HG02943 (cell line): Measurements from ENCODE around the gene PTPN3.

ENCODE experiments used
- ATAC-seq: cut with Tn5 transposase; IDR thresholded peaks from one replicate; pipeline ENCODE4 v1.9.1; 2021; ENCODE audit warnings: mild to moderate bottlenecking, low read depth, moderate library complexity; ENCODE audit not compliant: unreplicated experiment

Gene PTPN3

DNA sequence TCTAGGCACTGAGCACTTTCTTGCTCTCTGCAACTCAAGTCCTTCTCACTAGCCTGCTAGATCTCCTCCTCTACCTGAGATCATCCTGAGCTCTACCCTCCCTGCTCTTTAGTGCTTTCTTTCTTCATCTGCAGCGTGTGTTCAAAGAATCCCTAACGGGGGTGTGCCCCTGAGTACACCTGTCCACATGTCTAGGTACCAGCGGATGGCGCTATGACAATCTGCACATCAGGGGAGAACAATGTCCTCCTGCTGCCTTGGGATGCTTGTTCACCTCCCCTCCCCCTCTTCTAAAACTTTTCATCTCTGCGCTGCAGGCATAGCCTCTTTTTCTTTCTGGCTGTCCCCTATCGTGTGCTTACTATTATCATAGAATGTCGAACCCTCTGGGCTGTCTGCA, 42.7 kb downstream of the PTPN3 start:
- no peak for ATAC-seq

DNA sequence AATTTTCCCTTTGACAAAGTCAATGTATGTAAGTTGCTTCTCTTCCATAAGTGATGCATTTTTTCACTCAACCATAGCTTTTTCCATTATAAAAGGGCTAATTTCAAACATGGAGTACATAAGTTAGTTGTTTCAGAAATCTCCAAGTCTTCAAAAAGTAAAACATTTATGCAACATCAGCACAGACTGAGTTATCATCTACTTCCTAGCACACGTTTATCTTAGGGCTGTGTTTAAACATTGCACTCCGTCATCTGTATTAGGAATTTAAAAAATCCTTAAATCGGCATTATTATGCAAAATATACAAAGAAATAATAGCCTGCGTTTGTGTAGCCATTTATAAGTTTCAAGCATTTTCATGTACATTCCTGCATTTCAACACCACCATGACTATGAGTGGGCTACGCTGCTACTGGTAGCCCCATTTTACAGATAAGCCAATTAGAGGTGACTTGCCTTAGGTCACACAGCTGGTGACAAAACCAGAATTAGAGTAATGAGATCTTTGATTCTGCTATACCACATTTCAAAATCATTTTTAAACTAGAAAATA, 43.4 kb downstream of the PTPN3 start:
- no peak for ATAC-seq

DNA sequence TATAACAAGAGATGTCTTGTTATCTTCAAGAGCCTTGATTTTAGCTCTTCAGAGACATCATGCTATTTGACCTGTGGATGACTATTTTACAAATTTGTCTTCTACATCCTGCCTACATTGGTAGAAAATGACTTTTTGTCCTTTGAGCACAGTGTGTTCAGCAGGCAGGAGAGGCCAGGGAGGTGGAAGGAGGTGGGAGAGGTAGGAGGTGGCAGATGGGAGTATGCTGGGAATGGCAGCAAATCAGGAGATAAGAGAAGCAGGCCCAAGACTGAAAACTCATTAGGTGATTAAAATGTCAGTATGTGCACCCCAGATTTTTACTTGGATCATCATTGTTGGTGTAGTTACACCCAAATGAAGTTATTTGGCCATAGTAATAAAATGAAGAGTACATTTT, 44.1 kb downstream of the PTPN3 start:
- ATAC-seq = no peak

DNA sequence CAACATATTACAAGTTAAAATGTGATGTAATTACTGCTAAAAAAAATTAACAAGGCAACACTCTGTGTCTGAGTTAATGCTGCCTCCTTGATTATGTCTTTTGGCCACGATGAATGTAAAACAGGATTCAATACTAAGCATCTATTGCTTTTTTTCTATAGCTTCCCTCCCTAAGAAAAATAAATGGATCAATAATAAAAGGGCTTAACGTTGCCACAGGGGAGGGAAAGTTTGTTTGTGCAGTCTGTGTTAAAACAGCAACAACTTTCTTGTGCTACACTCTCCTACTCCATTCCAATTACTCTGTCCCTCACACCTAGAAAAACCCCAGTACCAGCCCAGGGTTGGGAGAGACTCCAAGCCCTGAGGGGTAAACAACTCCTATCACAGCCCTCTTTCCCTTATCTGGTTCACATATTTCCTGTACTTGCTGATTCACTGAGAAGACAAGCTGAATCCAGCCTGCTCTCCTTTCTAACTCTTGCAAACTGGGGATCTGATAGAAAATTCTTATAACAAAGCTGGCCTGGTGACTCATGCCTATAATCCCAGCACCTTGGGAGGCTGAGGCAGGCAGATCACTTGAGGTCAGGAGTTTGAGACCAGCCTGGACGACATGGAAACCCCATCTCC, 44.8 kb downstream of the PTPN3 start:
- ATAC-seq = no peak

DNA sequence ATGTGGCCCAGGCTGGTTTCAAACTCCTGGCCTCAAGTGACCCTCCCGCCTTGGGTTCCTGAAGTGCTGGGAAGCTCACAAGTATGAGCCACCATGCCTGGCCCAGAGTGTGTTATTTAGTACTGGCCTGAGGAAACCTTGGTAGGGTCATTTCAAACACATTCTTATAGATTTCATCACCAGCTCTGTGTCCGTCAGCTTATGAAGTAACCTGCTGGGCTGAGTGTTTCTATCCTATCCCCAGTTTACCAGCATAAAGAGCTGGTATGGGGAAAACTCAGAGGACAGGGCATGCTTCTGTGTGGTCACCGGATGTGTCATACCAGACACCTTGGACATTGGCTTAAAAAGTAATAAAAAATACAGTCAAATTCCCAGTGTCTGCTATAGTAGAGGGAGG, 45.3 kb downstream of the PTPN3 start:
- no peak for ATAC-seq

DNA sequence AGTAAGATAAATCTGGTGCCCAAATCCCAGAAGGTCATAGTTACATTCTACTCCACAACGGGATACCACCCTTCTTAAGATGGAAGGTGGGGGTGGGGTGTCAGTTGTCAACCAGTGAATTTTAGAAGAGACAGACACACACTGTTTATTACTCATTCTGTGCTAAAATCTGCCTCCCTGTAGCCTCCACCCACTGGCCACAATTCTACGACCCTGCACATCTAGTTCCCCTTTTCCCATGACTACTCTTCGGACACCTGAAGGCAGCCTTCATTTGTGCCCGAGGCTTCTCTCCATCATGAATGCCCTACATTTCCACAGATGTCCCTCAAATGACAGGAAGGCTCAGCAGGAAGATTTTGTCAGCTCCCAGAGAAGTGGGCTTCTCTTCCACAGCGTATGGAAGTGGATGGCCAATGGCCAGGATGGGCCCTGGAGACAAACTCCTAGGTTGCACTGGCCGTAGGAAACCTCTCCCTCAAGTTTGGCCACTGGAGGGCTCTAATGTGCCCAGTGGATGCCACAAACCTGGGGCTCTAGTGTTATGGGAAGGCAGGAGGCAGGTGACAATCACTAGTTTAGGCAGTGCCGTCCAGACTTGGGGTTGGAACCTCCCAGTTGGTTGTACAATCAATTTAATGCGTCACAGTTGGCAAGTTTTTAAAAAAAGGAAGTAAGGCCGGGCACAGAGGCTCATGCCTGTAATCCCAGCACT, 46.6 kb downstream of the PTPN3 start:
- no peak for ATAC-seq

DNA sequence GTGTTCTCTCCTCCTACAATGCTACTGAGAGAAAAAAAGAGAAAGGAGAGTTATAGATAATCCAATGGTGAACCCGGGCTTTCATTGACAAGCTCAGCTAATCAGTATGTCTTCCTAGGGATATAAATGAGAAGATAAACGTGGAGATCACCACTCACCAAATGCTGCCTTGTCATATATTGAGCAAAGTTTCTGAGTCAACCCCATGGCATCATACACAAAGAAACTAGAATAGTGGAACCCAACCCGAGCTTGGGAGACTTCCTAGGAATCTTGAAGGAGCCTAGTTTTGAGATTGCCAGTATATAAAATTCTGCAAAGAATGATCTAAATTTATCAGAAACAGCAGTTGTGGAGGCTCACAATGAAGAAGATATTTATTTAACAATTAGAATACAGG, 47.8 kb downstream of the PTPN3 start:
- no peak for ATAC-seq

DNA sequence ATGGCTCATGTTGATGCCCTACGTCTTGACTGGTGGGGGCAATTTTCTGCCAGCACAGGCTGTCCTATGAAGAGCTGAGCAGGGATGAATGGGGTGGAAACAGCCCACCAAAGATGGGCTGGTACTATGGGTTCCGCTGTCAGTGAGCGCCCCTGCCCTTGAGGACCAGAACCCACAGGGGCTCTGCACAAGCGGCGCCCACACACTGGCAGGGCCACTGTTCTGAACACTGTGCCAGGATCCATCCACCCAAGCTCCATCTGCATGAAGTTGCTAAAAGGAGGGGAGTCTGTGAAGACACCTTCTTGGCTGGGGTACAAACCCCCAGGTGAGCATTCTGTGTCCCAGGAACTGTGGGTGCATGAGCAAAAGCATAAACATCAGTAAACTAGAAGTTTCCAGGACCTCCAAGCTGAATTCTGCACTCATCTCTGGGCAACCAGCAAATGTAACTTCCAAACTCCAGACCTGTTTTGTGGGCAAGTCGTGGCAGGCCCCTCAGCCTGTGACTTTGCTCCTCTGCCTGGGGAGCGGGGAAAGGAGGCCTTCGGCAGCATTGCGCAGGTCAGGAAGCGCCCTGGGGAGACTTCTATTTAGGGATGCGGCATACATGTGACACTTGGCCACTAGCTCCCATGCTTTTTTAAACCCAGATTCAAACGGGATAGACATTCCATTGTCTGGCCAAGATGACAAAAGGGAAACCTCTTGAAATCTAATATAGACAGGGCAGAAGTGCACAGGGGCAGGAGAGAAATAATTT, 48.9 kb downstream of the PTPN3 start:
- ATAC-seq = no peak

DNA sequence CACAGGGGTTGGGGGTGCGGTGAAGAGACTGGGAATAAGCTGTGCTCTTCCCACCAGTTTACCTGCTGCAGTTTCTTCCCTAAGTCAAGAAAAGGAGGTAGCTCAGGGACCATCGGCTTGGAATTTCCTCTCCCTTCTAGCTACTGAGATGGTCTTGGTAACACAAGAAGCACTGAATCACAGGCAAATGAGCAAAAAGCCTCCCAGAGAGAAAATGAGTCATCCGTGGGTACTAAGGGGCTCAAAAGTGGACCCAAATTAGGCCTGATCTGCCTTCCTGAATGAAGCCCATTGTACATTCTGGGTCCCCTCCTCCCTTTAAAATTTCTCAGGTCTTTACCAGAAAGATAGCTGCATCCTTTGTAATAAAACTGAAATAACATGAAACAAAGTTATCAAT, 49.9 kb downstream of the PTPN3 start:
- ATAC-seq = no peak

DNA sequence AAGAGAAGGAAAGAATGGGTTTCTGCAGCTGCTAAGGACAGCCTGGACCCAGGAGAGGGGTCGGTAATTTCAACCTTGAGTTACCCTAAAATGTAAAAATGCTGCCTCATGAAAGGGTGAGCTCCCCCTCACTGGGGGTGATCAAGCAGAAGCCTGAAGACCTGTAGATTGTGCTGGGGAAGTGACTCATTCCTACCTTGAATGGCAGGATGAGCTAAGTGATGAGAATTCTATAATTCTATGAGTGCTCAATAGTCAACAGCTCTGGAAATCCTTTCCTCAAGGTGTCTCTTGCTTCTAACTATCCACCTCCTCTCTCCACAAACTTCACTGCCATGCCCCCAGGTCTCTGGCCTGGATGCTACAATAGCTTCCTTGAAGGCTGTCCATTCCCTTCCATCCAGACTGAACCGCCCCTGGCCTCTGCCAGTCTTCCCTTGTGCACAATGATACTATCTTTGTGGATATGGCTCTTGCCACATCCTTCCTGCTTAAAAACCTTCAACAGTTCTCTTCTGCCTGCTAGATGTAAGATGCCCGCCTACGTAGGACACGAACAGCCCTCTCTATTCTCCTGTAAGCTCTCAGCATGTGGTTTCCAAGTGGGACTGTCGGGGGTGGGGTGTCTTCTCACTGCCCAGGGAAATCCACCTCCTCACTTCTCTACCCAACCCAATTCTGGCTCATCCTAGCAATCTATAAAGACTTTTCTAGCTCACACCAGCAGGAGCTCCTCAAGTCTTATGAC, 50.6 kb downstream of the PTPN3 start:
- ATAC-seq = no peak

DNA sequence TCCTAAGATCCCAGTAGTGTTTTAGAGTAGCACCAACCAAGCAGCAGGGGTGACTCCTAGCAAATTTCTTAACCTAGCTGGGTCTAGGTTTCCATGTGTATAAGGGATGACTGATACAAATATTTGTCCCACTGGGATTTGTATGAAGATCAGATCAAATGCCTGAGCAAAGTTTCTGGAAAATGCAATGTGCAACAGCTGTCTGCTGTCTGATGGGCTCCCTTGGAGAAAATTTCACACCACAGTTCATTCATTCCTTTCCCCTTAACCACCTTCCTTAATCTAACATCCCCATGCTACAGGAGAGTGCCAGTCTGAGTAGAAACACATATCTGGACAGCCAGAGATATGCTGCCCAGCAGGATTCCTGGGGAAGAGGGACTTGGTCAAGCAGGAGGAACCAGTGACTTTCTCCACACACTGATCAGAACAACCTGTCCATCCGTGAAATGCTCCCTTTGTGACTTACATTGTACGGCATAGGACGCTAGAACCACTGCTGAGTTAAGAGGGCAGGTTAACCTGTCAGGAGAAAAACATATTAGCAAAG, 53.3 kb downstream of the PTPN3 start:
- no peak for ATAC-seq

DNA sequence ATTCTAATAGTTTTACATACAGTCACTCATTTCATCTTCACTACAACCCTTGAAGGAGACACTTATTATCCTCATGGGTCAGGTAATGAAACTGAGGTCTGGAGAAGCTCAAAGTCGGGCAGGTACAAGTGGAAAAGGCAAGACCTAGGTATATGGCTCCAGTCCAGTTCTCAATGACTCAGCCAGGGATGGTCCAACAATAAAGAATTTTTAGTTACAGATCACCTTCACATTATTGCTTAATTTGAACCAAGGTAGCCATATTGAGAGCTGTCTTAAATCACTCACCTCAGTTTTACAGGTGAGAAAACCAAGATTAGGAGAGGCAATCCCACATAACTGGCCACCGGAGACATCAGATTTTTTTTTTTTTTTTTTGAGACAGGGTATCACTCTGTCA, 55.4 kb downstream of the PTPN3 start:
- no peak for ATAC-seq

DNA sequence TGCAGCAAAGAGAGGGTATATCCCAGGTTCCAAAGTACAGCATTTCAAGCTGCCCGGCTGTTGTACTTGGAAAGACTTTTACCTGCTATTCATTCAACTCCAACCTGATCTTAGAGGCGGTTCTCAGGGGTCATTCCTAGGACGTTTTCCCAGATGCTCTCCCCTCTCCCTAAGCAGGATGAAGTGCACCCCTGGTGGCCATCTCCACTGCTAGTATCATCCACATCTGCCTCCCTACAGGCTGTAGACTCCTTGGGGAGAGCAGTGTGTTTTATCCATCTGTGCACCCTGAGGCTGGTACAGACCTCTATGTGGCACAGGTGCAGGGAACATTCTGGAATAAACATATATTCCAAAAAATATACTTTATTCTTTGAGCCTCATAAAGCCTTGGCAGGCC, 56.8 kb downstream of the PTPN3 start:
- no peak for ATAC-seq

DNA sequence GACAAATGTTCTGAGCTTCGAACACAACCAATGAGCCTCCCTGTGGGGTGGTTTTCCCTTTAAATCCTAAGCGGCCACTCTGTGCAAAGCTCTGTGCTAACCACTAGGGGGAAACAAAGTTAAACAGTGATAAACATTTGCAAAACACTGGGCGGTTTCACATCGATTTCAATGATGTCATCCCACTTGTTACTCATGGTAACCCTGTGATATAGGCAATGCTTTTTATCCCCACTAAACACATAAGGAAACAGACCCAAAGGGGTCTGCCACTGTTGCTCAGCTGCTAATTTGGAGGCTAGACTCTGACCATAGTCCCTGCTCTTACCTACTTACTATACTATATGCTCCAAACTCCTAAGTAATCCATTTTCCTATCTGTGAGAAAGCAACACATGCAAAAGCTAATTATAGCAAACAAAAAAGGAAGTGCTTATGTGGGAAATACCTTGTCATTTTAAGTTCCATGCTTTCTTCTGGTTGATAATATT, 57.3 kb downstream of the PTPN3 start:
- ATAC-seq = peak; percentile 97

DNA sequence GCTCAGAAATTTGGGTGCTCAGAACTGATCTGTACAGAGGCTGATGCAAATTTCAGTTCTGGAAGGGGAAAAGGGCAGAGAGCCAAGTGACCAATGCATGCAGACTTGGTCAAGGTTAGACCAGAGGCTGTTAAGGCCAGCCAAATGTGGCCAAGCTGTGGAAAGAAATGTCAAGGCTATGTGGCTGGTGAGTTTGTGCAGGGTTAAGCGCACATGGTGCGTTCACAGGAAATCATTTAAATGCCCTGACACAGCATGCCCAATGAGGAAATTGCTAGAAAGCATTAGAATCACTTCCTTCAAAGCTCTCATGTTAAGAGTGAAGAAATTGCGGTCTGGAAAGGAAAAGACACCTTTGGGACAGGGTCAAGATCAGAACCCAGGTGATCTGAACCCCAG, 58.0 kb downstream of the PTPN3 start:
- ATAC-seq = no peak

DNA sequence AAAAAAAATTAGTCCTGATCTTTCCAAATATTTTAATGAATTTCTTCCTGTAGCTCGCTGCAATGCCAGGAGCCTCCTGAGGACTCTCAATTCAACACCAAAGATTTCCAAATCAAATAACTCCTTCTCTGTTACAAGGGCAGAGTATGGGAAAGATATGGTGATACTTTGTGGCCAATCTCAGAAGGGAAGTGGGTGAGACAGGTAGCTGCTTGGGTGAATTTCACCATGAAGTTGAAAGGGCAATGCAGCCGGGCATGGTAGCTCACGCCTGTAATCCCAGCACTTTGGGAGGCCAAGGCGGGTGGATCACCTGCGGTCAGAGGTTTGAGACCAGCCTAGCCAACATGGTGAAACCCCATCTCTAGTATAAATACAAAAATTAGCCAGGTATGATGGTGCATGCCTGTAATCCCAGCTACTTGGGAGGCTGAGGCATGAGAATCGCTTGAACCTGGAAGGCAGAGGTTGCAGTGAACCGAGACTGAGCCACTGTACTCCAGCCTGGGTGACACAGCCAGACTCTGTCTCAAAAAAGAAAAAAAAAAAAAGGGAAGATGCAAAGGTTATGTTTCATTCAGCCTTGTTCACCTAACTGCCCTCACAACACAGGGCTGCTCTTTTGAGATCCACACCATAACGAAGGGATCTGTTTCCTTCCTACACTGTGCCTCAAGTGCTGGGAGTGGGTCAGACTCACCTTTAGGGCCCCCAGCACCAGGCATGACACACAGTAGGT, 58.6 kb downstream of the PTPN3 start:
- ATAC-seq = no peak

DNA sequence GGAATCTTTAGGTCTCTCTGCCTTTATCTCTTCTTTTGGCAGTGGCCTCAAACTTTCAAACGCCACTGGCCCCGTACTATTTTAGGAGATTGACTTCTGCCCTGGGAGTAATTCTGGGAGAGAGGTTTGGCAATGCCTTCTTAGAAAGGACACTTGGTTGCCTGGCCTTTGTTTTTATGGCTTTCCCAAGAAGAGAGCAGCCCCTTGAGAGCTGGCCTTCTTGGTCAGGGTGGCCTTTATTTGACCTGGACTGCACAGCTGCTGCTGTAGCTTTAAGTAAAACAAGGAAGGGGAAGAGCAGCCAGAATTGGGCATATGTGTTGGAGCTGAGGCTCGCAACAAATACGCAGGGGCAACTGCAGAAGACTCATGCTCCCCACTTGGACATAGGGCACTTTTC, 60.8 kb downstream of the PTPN3 start:
- ATAC-seq = no peak

DNA sequence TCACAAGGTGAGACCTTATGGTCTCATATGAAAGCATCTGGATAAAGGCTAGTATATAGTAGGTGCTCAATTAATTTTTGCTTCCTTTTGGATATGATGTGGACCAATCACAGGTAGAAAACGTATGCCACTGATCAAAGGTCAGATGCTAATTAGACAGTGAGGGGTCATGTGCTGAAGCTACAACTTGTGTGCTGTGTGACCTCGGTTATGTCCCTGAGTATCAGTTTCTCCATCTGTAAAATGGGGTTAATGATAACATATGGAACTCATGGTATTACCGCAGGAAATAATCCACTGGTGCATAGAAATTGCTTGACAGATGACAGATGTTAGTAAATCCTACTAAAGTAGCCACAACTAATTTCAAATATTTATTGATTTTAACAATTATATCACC, 62.0 kb downstream of the PTPN3 start:
- no peak for ATAC-seq

DNA sequence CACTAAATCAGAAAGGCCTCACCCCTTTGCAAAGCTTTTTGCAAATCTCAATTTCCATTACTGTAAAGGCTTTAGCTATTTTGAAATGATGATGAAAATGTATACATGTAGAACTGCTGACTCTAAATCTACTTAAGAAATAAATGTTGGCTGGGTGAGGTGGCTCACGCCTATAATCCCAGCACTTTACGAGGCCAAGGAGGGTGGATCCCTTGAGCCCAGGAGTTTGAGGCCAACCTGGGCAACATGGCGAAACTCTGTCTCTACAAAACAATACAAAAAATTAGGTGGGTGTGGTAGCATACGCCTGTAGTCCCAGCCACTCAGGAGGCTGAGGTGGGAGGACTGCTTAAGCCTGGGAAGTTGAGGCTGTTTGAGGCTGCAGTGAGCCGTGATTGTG, 64.6 kb downstream of the PTPN3 start:
- no peak for ATAC-seq

DNA sequence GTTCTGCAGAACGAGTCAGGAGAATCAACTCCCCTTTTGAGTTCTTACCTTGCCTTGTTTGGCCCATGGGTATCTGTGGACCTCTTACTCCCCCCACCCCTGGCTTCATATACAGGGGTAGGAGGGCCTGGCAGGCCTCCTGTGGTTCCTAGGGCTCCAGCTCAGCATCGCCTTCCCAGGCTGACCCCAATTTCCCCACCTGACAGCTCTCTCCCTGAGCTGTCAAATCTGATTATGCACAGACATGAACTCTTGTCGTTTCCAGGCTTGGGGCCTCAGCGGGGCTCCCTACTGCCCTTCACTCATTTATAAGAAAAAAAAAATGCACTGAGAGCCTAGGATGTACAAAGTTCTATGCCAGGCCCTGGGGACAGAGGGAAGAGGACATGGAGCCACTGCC, 67.9 kb downstream of the PTPN3 start:
- no peak for ATAC-seq
